WTC11 (cell line): ENCODE data around the gene CDH1. TPM values are rescaled to one million over a fixed set of nuclear protein-coding genes. Genes with fewer than 3 reads are reported as not detected.
A peak's percentile ranks its signal among the peaks of the same experiment; 100 is the strongest.

Source experiments
- ATAC-seq: fragments of 200-7000 bp; cut with Tn5 transposase; 2 replicates; pipeline ENCODE4 v1.10.0; 2021; ENCODE audit warnings: mild to moderate bottlenecking, moderate library complexity
- CTCF ChIA-PET: fragments of 300-600 bp; sonication (Branson Sonifier 250); formaldehyde crosslinking; loops from one replicate; lab custom pipeline; 2021; ENCODE audit warnings: antibody characterized with exemption; lab: Charles Lee
- POLR2A ChIA-PET: fragments of 350-600 bp; sonication (Branson Sonifier 250); formaldehyde crosslinking; loops from one replicate; lab custom pipeline; 2021; ENCODE audit warnings: antibody characterized with exemption; lab: Charles Lee
- DNase-seq: peaks from one replicate; pipeline ENCODE4 v3.0.0; 2021; ENCODE audit warnings: low spot score
- H3K27ac Mint-ChIP-seq: 2 replicates; pipeline ENCODE4 v1.8.0; 2021; ENCODE audit warnings: mixed read lengths
- H3K27me3 Mint-ChIP-seq: 2 replicates; pipeline ENCODE4 v1.8.0; 2021; ENCODE audit warnings: low read depth, mild to moderate bottlenecking, moderate library complexity, mixed read lengths
- H3K36me3 Mint-ChIP-seq: 2 replicates; pipeline ENCODE4 v1.8.0; 2021; ENCODE audit warnings: mixed read lengths
- H3K4me1 Mint-ChIP-seq: 2 replicates; pipeline ENCODE4 v1.8.0; 2022; ENCODE audit warnings: mixed read lengths
- H3K4me3 Mint-ChIP-seq: 2 replicates; pipeline ENCODE4 v1.8.0; 2021; ENCODE audit warnings: mild to moderate bottlenecking, moderate library complexity, mixed read lengths
- H3K9me3 Mint-ChIP-seq: 2 replicates; pipeline ENCODE4 v1.8.0; 2021; ENCODE audit warnings: mixed read lengths
- CTCF ChIP-seq: fragments of 200-600 bp; IDR thresholded peaks from 2 replicates; pipeline ENCODE4 v1.8.0; 2022; ENCODE audit warnings: antibody characterized with exemption
- E2F5 ChIP-seq: sonication (generic); formaldehyde crosslinking; IDR thresholded peaks from 2 replicates; pipeline ENCODE4 v1.8.1; 2022; ENCODE audit warnings: mild to moderate bottlenecking, moderate library complexity, missing genetic modification reagents
- ESRRA ChIP-seq: sonication (generic); formaldehyde crosslinking; IDR thresholded peaks from 2 replicates; pipeline ENCODE4 v1.8.1; 2022; ENCODE audit warnings: mild to moderate bottlenecking, missing genetic modification reagents, borderline replicate concordance
- ETV6 ChIP-seq: sonication (generic); formaldehyde crosslinking; IDR thresholded peaks from 2 replicates; pipeline ENCODE4 v1.8.1; 2022; ENCODE audit warnings: mild to moderate bottlenecking, missing genetic modification reagents
- FOXJ3 ChIP-seq: sonication (generic); formaldehyde crosslinking; IDR thresholded peaks from 2 replicates; pipeline ENCODE4 v1.9.0; 2021; ENCODE audit warnings: missing genetic modification reagents, mild to moderate bottlenecking, borderline replicate concordance
- HMGXB4 ChIP-seq: sonication (generic); formaldehyde crosslinking; IDR thresholded peaks from 2 replicates; pipeline ENCODE4 v1.8.1; 2023; ENCODE audit warnings: mild to moderate bottlenecking, moderate library complexity, missing genetic modification reagents
- NFATC4 ChIP-seq: fragments of 250-450 bp; sonication (Bioruptor Pico); IDR thresholded peaks from 2 replicates; pipeline ENCODE4 v1.9.0; 2021; ENCODE audit warnings: mild to moderate bottlenecking
- NR2C2 ChIP-seq: sonication (generic); formaldehyde crosslinking; IDR thresholded peaks from 2 replicates; pipeline ENCODE4 v1.8.0; 2022; ENCODE audit warnings: mild to moderate bottlenecking, missing genetic modification reagents
- OVOL2 ChIP-seq: fragments of 250-450 bp; sonication (Bioruptor Pico); IDR thresholded peaks from 2 replicates; pipeline ENCODE4 v1.9.0; 2021; ENCODE audit warnings: mild to moderate bottlenecking, borderline replicate concordance
- RORB ChIP-seq: fragments of 250-450 bp; sonication (Bioruptor Pico); IDR thresholded peaks from 2 replicates; pipeline ENCODE4 v1.9.0; 2021; ENCODE audit warnings: mild to moderate bottlenecking
- SOX15 ChIP-seq: fragments of 250-450 bp; sonication (Bioruptor Pico); IDR thresholded peaks from 2 replicates; pipeline ENCODE4 v1.9.0; 2021; ENCODE audit warnings: mild to moderate bottlenecking
- STAT6 ChIP-seq: sonication (generic); formaldehyde crosslinking; conservative IDR thresholded peaks from 2 replicates; pipeline ENCODE4 v1.8.1; 2023; ENCODE audit warnings: mild to moderate bottlenecking, low read depth, missing genetic modification reagents, moderate library complexity
- TP53 ChIP-seq: sonication (generic); formaldehyde crosslinking; IDR thresholded peaks from 2 replicates; pipeline ENCODE4 v1.8.1; 2023; ENCODE audit warnings: mild to moderate bottlenecking, missing genetic modification reagents
- ZBTB21 ChIP-seq: sonication (generic); formaldehyde crosslinking; IDR thresholded peaks from 2 replicates; pipeline ENCODE4 v1.8.1; 2023; ENCODE audit warnings: mild to moderate bottlenecking, missing genetic modification reagents, borderline replicate concordance
- ZBTB43 ChIP-seq: sonication (generic); formaldehyde crosslinking; IDR thresholded peaks from 2 replicates; pipeline ENCODE4 v1.8.1; 2023; ENCODE audit warnings: mild to moderate bottlenecking, missing genetic modification reagents
- ZNF121 ChIP-seq: sonication (generic); formaldehyde crosslinking; IDR thresholded peaks from 2 replicates; pipeline ENCODE4 v1.8.0; 2023; ENCODE audit warnings: missing genetic modification reagents
- ZNF416 ChIP-seq: fragments of 250-450 bp; sonication (Bioruptor Pico); IDR thresholded peaks from 2 replicates; pipeline ENCODE4 v1.9.0; 2021; ENCODE audit warnings: mild to moderate bottlenecking, inconsistent platforms
- ZNF425 ChIP-seq: fragments of 250-450 bp; sonication (Bioruptor Pico); conservative IDR thresholded peaks from 2 replicates; pipeline ENCODE4 v1.9.0; 2021; ENCODE audit warnings: mild to moderate bottlenecking
- ZSCAN18 ChIP-seq: fragments of 250-450 bp; sonication (Bioruptor Pico); IDR thresholded peaks from 2 replicates; pipeline ENCODE4 v2.1.2; 2022; ENCODE audit warnings: mild to moderate bottlenecking, moderate library complexity
- total RNA-seq: library from RNA; stranded (reverse); gene quantifications from 3 replicates; pipeline ENCODE4 v1.2.3, GENCODE V29; 2021
- TF ChIP-seq, protein P1 (sequence below): sonication (generic); formaldehyde crosslinking; IDR thresholded peaks from 2 replicates; pipeline ENCODE4 v1.8.1; 2022; ENCODE audit warnings: low read depth, mild to moderate bottlenecking, moderate library complexity, missing genetic modification reagents, borderline replicate concordance

The CDH1 gene
- total RNA-seq, 1 experiment from 2014 or later = 278 TPM

GRCh38 chr16:68762996-68763756 lies 26.1 kb downstream of the CDH1 start (continued):
- no peak for TF ChIP-seq STAT6
- TF ChIP-seq NR2C2 = no peak
- TF ChIP-seq ZNF416 (CRISPR knock-in tag) = no peak
- no peak for TF ChIP-seq RORB
- no peak for TF ChIP-seq E2F5 (CRISPR knock-in tag)
- TF ChIP-seq ZBTB43 (CRISPR knock-in tag) = no peak
- TF ChIP-seq NFATC4 (CRISPR knock-in tag) = no peak
- no peak for TF ChIP-seq ZNF425 (CRISPR knock-in tag)
- no peak for TF ChIP-seq ZBTB21 (CRISPR knock-in tag)
- no peak for TF ChIP-seq ESRRA (CRISPR knock-in tag)
- TF ChIP-seq FOXJ3 (CRISPR knock-in tag) = no peak
- TF ChIP-seq, protein P1, sequence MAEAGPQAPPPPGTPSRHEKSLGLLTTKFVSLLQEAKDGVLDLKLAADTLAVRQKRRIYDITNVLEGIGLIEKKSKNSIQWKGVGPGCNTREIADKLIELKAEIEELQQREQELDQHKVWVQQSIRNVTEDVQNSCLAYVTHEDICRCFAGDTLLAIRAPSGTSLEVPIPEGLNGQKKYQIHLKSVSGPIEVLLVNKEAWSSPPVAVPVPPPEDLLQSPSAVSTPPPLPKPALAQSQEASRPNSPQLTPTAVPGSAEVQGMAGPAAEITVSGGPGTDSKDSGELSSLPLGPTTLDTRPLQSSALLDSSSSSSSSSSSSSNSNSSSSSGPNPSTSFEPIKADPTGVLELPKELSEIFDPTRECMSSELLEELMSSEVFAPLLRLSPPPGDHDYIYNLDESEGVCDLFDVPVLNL (CRISPR knock-in tag) = no peak
- no peak for TF ChIP-seq ZNF121 (CRISPR knock-in tag)
- TF ChIP-seq HMGXB4 (CRISPR knock-in tag) = no peak
- no peak for TF ChIP-seq SOX15 (CRISPR knock-in tag)
- no peak for TF ChIP-seq TP53

GRCh38 chr16:68764862-68765261 lies 27.8 kb downstream of the CDH1 start:
- peak overlapping the region; percentile 99 for H3K27ac Mint-ChIP-seq
- H3K36me3 Mint-ChIP-seq = peaks cover 6% of the 10 kb centered on the region; the same call in 1 of the 2 replicates
- H3K27me3 Mint-ChIP-seq = no peaks in the 10 kb centered on the region
- H3K9me3 Mint-ChIP-seq = no peaks in the 10 kb centered on the region
- ChIA-PET POLR2A (no interaction called here), CTCF (interaction anchor here (0.8 kb wide), 1 partner anchor 28 kb away, joined by 3 read pairs; the partner anchor contains the start of gene CDH1)
- ATAC-seq (no peak), DNase-seq (no peak)
- H3K4me1 Mint-ChIP-seq = peaks cover 72% of the 10 kb centered on the region
- H3K4me3 Mint-ChIP-seq = peak overlapping the region; percentile 52; the same call in 1 of the 2 replicates
- no peak for TF ChIP-seq ZNF121 (CRISPR knock-in tag)
- no peak for TF ChIP-seq ZSCAN18 (CRISPR knock-in tag)
- no peak for TF ChIP-seq OVOL2 (CRISPR knock-in tag)
- no peak for TF ChIP-seq ZNF425 (CRISPR knock-in tag)
- TF ChIP-seq ETV6 (CRISPR knock-in tag) = no peak
- TF ChIP-seq CTCF = no peak
